Stimulated activated naive CD8-positive, alpha-beta T cell treated with anti-CD3 and anti-CD28 coated beads, Interleukin-15, amount 100 ng/mL, for 72 hours (primary cell): ENCODE data around the gene VWF.

ENCODE experiments used
- ATAC-seq: fragments of 150-1000 bp; cut with Tn5 transposase; 2 replicates; pipeline ENCODE4 v1.10.0; 2021; ENCODE audit warnings: mild to moderate bottlenecking, moderate library complexity
- DNase-seq, 2 donors: peaks; one replicate each; pipeline ENCODE4 v3.0.0; 2021 to 2022
- H3K27ac Mint-ChIP-seq, 2 donors: one replicate each; pipeline ENCODE4 v1.8.0; 2022; ENCODE audit warnings: mild to moderate bottlenecking in 2 of 2, mixed read lengths in 2 of 2, moderate library complexity in 2 of 2
- H3K27me3 Mint-ChIP-seq: one replicate; pipeline ENCODE4 v1.8.0; 2022; ENCODE audit warnings: mixed read lengths
- H3K4me1 Mint-ChIP-seq: one replicate; pipeline ENCODE4 v1.8.0; 2022; ENCODE audit warnings: mild to moderate bottlenecking, mixed read lengths
- H3K4me3 Mint-ChIP-seq, 2 donors: one replicate each; pipeline ENCODE4 v1.8.0; 2022; ENCODE audit warnings: mild to moderate bottlenecking in 2 of 2, mixed read lengths in 2 of 2, moderate library complexity in 1 of 2
- H3K9me3 Mint-ChIP-seq, 2 donors: one replicate each; pipeline ENCODE4 v1.8.0; 2022; ENCODE audit warnings: mixed read lengths in 2 of 2

The VWF gene

GRCh38 chr12:6078398-6079096 is 45.9 kb downstream of the VWF start:
- DNase-seq (no peak), ATAC-seq (no peak)
- Mint-ChIP-seq H3K4me3 (no peak overlapping the region), H3K9me3 (no peaks in the 10 kb centered on the region), H3K27ac (no peak overlapping the region), H3K27me3 (peaks cover 38% of the 10 kb centered on the region), H3K4me1 (peaks cover 31% of the 10 kb centered on the region)

DNA sequence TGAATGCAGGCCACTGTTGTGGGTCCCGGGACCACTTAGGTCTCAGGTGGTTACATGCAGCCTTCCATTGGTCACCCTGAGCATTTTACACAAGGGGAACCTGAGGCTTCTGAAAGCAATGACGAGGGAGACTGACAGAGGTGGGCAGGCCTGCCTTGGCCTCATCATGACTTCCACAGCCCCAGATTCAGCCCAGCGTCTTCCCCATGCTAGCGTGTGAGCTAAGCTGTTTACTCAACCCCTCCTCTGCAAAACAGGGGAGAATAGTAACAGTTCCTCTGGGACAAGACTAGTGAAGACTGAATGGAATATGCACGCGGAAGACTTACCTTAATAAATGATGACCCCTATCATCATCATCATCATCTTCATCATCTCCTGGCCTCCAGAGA is 46.8 kb downstream of the VWF start:
- Mint-ChIP-seq H3K27ac (peak overlapping the region in 1 of 2 donors; percentile 73), H3K4me1 (peaks cover 31% of the 10 kb centered on the region), H3K27me3 (peaks cover 43% of the 10 kb centered on the region), H3K9me3 (no peaks in the 10 kb centered on the region), H3K4me3 (no peak overlapping the region)
- ATAC-seq (no peak), DNase-seq (no peak)

DNA sequence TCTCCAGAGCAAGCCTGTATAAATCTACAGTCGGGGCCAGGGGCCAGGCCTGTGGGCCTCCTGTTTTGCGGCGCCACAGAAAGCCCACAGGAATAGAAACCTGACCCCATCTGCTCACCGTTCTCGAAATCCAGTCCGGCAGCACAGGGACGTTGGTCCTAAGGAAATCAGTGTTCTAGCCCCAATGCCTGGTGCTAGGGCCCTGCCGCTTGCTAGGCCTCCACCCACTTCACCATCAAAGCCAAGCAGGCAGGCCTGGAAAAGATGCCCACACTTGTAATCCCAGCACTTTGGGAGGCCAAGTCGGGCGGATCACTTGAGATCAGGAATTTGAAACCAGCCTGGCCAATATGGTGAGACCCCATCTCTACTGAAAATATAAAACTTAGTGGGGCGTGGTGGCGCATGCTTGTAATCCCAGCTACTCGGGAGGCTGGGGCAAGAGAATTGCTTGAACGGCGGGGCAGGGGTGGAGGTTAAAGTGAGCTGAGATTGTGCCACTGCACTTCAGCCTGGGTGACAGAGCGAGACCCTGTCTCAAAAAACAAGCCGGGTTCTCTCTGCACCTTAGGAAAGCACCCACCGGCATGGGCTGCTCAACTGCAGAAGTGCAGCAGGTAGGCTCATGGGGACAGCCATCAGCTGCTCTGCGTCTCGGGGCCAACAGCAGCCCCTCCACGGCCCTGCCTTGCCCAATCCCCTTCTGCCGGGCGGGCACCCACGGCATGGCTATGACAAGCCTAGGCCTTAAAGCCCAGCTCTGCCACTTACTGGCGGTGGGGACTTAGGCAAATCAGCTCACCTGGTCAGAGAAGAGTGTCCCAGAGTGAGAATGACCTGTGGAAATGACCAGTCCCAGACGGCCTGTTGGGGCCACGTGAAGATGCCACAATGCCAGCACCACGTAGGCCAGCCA is 47.4 kb downstream of the VWF start:
- H3K4me3 Mint-ChIP-seq: no peak overlapping the region
- H3K9me3 Mint-ChIP-seq: no peaks in the 10 kb centered on the region
- ATAC-seq (no peak), DNase-seq (no peak)
- H3K4me1 Mint-ChIP-seq: peaks cover 31% of the 10 kb centered on the region
- H3K27me3 Mint-ChIP-seq: peaks cover 43% of the 10 kb centered on the region
- no peak overlapping the region for H3K27ac Mint-ChIP-seq

- Mint-ChIP-seq H3K4me3 (no peak overlapping the region), H3K27me3 (peaks cover 44% of the 10 kb centered on the region), H3K9me3 (no peaks in the 10 kb centered on the region), H3K27ac (no peak overlapping the region), H3K4me1 (peaks cover 31% of the 10 kb centered on the region)
- no peak for ATAC-seq
- no peak for DNase-seq
Observed at GRCh38 chr12:6076346-6076745, 48.1 kb downstream of the VWF start.

DNA sequence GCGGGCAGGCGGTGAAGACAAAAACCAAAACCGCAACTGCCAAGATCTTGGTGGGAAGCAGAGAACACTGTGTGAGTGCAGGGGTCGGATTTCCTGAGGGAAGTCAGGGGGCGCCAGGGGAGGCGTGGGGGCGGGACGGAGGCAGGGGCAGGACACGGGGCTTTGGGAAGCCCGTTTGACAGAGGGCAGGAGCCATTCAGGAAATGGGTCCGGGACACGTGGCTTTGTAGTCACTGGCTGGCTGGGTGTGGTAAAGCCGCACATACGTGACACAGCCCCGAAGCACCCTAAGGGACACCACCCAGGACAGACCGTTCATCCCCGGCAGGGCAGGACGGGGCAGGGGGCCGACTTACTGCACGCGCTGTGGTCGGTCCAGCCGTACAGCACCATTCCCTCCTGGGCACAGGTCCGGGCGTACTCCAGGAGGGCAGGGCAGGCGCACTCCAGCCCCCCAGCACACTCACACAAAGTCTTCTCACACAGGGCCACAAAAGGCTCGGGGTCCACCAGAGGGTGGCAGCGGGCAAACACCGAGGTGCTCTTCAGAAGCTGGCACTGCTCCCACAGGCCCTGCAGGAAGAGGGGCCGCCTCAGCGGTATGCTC is 49.4 kb downstream of the VWF start:
- ATAC-seq (peak; percentile 93), DNase-seq (peak; percentile 29 to 52)
- H3K9me3 Mint-ChIP-seq: no peaks in the 10 kb centered on the region
- peak overlapping the region in 1 of 2 donors; percentile 88 for H3K27ac Mint-ChIP-seq
- H3K4me1 Mint-ChIP-seq: peaks cover 34% of the 10 kb centered on the region
- H3K4me3 Mint-ChIP-seq: peak overlapping the region; percentile 77 to 81
- peaks cover 51% of the 10 kb centered on the region for H3K27me3 Mint-ChIP-seq

GRCh38 chr12:6074427-6074826 is 50.0 kb downstream of the VWF start:
- H3K4me3 Mint-ChIP-seq: peak overlapping the region; percentile 77 to 81
- peaks cover 51% of the 10 kb centered on the region for H3K27me3 Mint-ChIP-seq
- DNase-seq: no peak
- no peaks in the 10 kb centered on the region for H3K9me3 Mint-ChIP-seq
- peak overlapping the region; percentile 86 to 88 for H3K27ac Mint-ChIP-seq
- peaks cover 41% of the 10 kb centered on the region for H3K4me1 Mint-ChIP-seq
- peak; percentile 63 for ATAC-seq

GRCh38 chr12:6073426-6073825 is 51.0 kb downstream of the VWF start:
- ATAC-seq: no peak

GRCh38 chr12:6072302-6072752 is 52.1 kb downstream of the VWF start:
- Mint-ChIP-seq H3K4me1 (peaks cover 48% of the 10 kb centered on the region), H3K27ac (no peak overlapping the region), H3K27me3 (peaks cover 42% of the 10 kb centered on the region), H3K9me3 (no peaks in the 10 kb centered on the region), H3K4me3 (no peak overlapping the region)
- no peak for ATAC-seq
- no peak for DNase-seq

More at GRCh38 chr12:6073426-6073825, 51.0 kb downstream of the VWF start:
- Mint-ChIP-seq H3K27me3 (peaks cover 50% of the 10 kb centered on the region), H3K4me3 (no peak overlapping the region), H3K27ac (no peak overlapping the region), H3K9me3 (no peaks in the 10 kb centered on the region), H3K4me1 (peaks cover 49% of the 10 kb centered on the region)
- no peak for DNase-seq

DNA sequence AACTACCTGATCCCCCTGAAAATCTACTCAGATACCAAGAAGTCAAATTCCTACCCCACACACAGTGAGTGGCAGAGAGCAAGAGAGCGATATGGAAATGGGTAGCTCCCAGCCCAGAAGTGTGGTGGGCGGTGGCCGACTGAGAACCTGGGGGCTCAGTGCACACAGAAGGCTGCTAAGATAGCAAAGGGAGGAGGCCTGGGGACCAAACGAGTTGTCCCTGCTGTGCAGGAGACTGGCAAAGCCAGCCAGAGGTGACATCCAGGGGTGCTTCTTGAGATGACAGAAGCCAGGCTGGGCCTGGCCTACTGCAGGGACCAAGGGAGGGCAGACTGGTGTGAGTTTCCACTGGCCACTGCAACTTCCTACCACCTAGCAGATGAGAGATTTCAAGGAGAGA is 52.9 kb downstream of the VWF start:
- no peak for DNase-seq
- Mint-ChIP-seq H3K27ac (peak overlapping the region in 1 of 2 donors; percentile 50), H3K9me3 (no peaks in the 10 kb centered on the region), H3K4me3 (no peak overlapping the region), H3K27me3 (peaks cover 42% of the 10 kb centered on the region), H3K4me1 (peaks cover 48% of the 10 kb centered on the region)
- no peak for ATAC-seq

- H3K27me3 Mint-ChIP-seq: peaks cover 33% of the 10 kb centered on the region
- no peak overlapping the region for H3K27ac Mint-ChIP-seq
- ATAC-seq (no peak), DNase-seq (no peak)
- no peak overlapping the region for H3K4me3 Mint-ChIP-seq
- H3K4me1 Mint-ChIP-seq: peaks cover 48% of the 10 kb centered on the region
- no peaks in the 10 kb centered on the region for H3K9me3 Mint-ChIP-seq
Observed at GRCh38 chr12:6070472-6071257, 53.8 kb downstream of the VWF start.

GRCh38 chr12:6069437-6070093 is 54.9 kb downstream of the VWF start:
- Mint-ChIP-seq H3K4me3 (peak overlapping the region in 1 of 2 donors; percentile 0), H3K4me1 (peaks cover 37% of the 10 kb centered on the region), H3K27me3 (peaks cover 23% of the 10 kb centered on the region), H3K9me3 (no peaks in the 10 kb centered on the region), H3K27ac (no peak overlapping the region)
- DNase-seq (peak; percentile 14 to 28), ATAC-seq (peak; percentile 63)

DNA sequence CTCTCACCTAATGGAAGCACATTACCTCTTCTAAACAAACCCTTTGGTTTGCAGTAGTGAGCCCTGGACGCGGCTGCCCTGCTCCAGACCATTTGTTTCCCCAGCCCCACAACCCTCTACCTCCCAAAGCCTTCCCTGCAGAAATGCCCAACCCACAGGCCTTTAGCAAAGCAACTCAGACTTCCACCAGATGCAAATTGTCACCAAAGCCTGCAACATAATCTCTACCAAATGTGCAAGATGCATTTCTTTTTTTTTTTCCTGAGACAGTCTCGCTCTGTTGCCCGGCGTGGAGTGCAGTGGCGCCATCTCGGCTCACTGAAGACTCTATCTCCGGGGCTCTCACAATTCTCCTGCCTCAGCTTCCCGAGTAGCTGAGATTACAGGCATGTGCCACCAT is 56.2 kb downstream of the VWF start:
- peaks cover 28% of the 10 kb centered on the region for H3K4me1 Mint-ChIP-seq
- peaks cover 21% of the 10 kb centered on the region for H3K27me3 Mint-ChIP-seq
- ATAC-seq (no peak), DNase-seq (no peak)
- no peak overlapping the region for H3K27ac Mint-ChIP-seq
- H3K9me3 Mint-ChIP-seq: no peaks in the 10 kb centered on the region
- H3K4me3 Mint-ChIP-seq: no peak overlapping the region

- no peak overlapping the region for H3K27ac Mint-ChIP-seq
- no peaks in the 10 kb centered on the region for H3K9me3 Mint-ChIP-seq
- peaks cover 20% of the 10 kb centered on the region for H3K27me3 Mint-ChIP-seq
- H3K4me1 Mint-ChIP-seq: peaks cover 28% of the 10 kb centered on the region
- no peak for DNase-seq
- H3K4me3 Mint-ChIP-seq: no peak overlapping the region
- no peak for ATAC-seq
Observed at GRCh38 chr12:6067152-6067916, 57.1 kb downstream of the VWF start.

GRCh38 chr12:6066651-6067050 is 57.8 kb downstream of the VWF start:
- Mint-ChIP-seq H3K4me1 (peaks cover 28% of the 10 kb centered on the region), H3K27me3 (peaks cover 20% of the 10 kb centered on the region)

More at GRCh38 chr12:6066651-6067050, 57.8 kb downstream of the VWF start:
- ATAC-seq: no peak
- DNase-seq: no peak
- H3K9me3 Mint-ChIP-seq: no peaks in the 10 kb centered on the region
- H3K27ac Mint-ChIP-seq: no peak overlapping the region
- H3K4me3 Mint-ChIP-seq: no peak overlapping the region
